ENCODE measurements around the gene ITGB1. TPM values are rescaled to one million over a fixed set of nuclear protein-coding genes. Genes with fewer than 3 reads are reported as not detected.

Gene ITGB1
- total RNA-seq, 1 donor from 2014 or later, result 263 TPM

DNA sequence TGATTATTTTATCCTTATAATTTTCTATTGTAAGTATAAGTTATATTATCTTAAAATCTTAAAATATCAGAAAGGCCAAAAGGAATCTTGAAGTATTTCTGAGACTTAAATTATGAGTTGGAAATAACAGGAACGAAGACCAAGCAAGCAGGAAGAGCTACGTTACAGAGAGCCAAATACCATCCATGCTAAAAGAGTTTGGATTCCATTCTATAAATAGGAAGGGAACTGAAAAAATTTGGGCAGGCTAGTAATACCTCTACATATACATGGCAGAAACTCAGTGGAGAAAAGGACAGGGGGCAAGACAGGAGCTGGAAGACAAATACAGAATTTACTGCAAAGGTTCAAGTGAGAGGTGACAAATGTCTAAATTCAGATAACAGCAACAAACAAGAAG is 16.7 kb downstream of the ITGB1 start:
- Mint-ChIP-seq H3K27me3 (ENCODE audit: unreplicated experiment) (peaks cover 11% of the 10 kb centered on the region), H3K4me1 (ENCODE audit: low read depth, unreplicated experiment) (peaks cover 45% of the 10 kb centered on the region), H3K27ac (ENCODE audit: unreplicated experiment) (peak overlapping the region; percentile 19), H3K36me3 (ENCODE audit: unreplicated experiment) (no peaks in the 10 kb centered on the region), H3K9me3 (ENCODE audit: unreplicated experiment) (peaks cover 8% of the 10 kb centered on the region), H3K4me3 (ENCODE audit: unreplicated experiment) (no peak overlapping the region)
- TF ChIP-seq, protein P1, sequence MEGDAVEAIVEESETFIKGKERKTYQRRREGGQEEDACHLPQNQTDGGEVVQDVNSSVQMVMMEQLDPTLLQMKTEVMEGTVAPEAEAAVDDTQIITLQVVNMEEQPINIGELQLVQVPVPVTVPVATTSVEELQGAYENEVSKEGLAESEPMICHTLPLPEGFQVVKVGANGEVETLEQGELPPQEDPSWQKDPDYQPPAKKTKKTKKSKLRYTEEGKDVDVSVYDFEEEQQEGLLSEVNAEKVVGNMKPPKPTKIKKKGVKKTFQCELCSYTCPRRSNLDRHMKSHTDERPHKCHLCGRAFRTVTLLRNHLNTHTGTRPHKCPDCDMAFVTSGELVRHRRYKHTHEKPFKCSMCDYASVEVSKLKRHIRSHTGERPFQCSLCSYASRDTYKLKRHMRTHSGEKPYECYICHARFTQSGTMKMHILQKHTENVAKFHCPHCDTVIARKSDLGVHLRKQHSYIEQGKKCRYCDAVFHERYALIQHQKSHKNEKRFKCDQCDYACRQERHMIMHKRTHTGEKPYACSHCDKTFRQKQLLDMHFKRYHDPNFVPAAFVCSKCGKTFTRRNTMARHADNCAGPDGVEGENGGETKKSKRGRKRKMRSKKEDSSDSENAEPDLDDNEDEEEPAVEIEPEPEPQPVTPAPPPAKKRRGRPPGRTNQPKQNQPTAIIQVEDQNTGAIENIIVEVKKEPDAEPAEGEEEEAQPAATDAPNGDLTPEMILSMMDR (IDR thresholded peaks at IDR 0.05; ENCODE audit: partially characterized antibody, unreplicated experiment), result no peak
- no peak for DNase-seq

GRCh38 chr10:32940321-32941301 is 17.4 kb downstream of the ITGB1 start:
- Mint-ChIP-seq H3K9me3 (ENCODE audit: unreplicated experiment) (peaks cover 8% of the 10 kb centered on the region), H3K4me3 (ENCODE audit: unreplicated experiment) (no peak overlapping the region), H3K27ac (ENCODE audit: unreplicated experiment) (peak overlapping the region; percentile 53), H3K36me3 (ENCODE audit: unreplicated experiment) (no peaks in the 10 kb centered on the region), H3K27me3 (ENCODE audit: unreplicated experiment) (peaks cover 11% of the 10 kb centered on the region), H3K4me1 (ENCODE audit: low read depth, unreplicated experiment) (peaks cover 48% of the 10 kb centered on the region)
- no peak for DNase-seq
- TF ChIP-seq, protein P1 (IDR thresholded peaks at IDR 0.05; ENCODE audit: partially characterized antibody, unreplicated experiment), result no peak

DNA sequence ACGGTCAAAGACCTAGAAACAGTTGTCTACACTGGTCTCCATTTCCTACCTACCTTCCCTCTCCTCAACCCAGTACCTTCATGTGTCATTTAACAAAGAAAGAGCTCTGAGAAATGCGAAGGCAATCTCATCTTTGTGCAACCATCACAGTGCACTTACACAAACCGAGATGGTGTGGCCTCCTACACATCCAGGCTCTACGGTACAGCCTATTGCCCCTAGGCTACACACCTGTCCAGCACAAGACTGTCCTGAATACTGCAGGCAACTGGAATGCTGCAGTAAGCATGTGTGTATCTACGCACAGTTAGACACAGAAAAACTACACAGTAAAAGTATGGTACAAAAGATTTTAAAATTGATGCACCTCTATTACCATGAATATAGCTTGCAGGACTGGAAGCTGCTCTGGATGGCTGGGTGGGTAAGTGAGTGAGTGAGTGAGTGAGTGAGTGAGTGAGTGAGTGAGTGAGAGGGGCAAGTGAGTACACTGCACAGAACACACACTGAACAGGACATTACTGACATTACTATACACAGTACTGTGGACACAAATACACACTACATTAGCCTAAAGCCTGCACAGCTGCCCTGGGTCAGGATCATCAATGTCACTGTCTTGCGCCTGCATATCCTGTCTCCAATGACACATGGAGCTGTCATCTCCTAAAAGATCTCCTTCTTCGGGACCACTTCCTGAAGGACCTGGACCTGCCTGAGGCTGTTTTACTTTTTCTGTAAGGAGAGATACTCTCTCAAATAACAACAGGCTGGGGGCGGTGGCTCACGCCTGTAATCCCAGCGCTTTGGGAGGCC is 18.5 kb downstream of the ITGB1 start:
- Mint-ChIP-seq H3K27ac (ENCODE audit: unreplicated experiment) (peak overlapping the region; percentile 95), H3K27me3 (ENCODE audit: unreplicated experiment) (peaks cover 11% of the 10 kb centered on the region), H3K36me3 (ENCODE audit: unreplicated experiment) (no peaks in the 10 kb centered on the region), H3K4me1 (ENCODE audit: low read depth, unreplicated experiment) (peaks cover 49% of the 10 kb centered on the region), H3K9me3 (ENCODE audit: unreplicated experiment) (peaks cover 8% of the 10 kb centered on the region), H3K4me3 (ENCODE audit: unreplicated experiment) (peak overlapping the region; percentile 83)
- no peak for DNase-seq
- TF ChIP-seq, protein P1 (IDR thresholded peaks at IDR 0.05; ENCODE audit: partially characterized antibody, unreplicated experiment), result no peak

DNA sequence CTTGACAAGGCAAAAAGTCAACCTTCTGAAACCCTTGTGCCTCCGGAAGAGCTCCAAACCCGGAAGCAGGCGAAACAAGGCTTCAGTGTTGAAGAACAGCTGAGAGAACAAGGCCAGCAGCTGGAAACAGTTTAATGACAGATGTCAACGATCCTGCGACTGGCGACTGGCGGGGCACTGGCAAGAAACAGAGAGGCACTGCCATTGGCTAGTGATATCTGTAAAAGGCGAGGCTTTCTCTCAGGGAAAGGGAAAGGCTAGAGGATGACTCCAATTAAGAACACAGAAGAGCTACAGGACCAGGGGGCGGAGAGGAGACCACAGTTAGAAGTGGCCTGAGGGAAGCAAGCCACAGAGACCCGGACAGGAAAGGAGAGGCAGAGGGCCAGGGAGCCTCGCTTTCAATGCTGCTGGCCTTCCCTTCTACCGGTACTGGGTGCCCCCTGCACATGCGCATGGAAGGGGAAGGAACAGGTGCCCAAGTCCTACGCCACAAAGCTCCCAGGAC is 19.4 kb downstream of the ITGB1 start:
- Mint-ChIP-seq H3K9me3 (ENCODE audit: unreplicated experiment) (peaks cover 8% of the 10 kb centered on the region), H3K27ac (ENCODE audit: unreplicated experiment) (peak overlapping the region; percentile 95), H3K4me1 (ENCODE audit: low read depth, unreplicated experiment) (peaks cover 45% of the 10 kb centered on the region), H3K27me3 (ENCODE audit: unreplicated experiment) (peaks cover 9% of the 10 kb centered on the region), H3K4me3 (ENCODE audit: unreplicated experiment) (peak overlapping the region; percentile 83), H3K36me3 (ENCODE audit: unreplicated experiment) (no peaks in the 10 kb centered on the region)
- peak; percentile 73 for DNase-seq
- TF ChIP-seq, protein P1 (IDR thresholded peaks at IDR 0.05; ENCODE audit: partially characterized antibody, unreplicated experiment), result no peak
